OCI-LY3 (cell line): Measurements from ENCODE around the gene ZRANB1.

Experiments used
- H2AFZ ChIP-seq: fragments of 200-600, 300-600 bp; shearing (Covaris generic); 2 replicates; pipeline ENCODE4 v1.6.0; 2014; ENCODE audit warnings: antibody characterized with exemption, low read depth, low read length
- H3K27ac ChIP-seq: fragments of 200-600, 300-600 bp; sonication (generic); 2 replicates; pipeline ENCODE4 v1.5.1; 2014; ENCODE audit warnings: mild to moderate bottlenecking, low read length, moderate library complexity, mixed read lengths
- H3K27me3 ChIP-seq: fragments of 200-600, 300-600 bp; sonication (generic); 2 replicates; pipeline ENCODE4 v1.6.1; 2014; ENCODE audit warnings: low read depth, low read length, mixed read lengths
- H3K36me3 ChIP-seq: fragments of 200-600, 300-600 bp; sonication (generic); replicated peaks from 2 replicates; pipeline ENCODE3; 2014; ENCODE audit warnings: low read depth, low read length, mixed read lengths
- H3K4me1 ChIP-seq: fragments of 300-600, 200-600 bp; sonication (generic); 2 replicates; pipeline ENCODE4 v1.6.1; 2014; ENCODE audit warnings: low read length, mixed read lengths
- H3K4me2 ChIP-seq: fragments of 200-600, 300-600 bp; sonication (generic); 2 replicates; pipeline ENCODE4 v1.6.1; 2014; ENCODE audit warnings: low read length, mixed read lengths
- H3K4me3 ChIP-seq: fragments of 300-600, 200-600 bp; sonication (generic); 2 replicates; pipeline ENCODE4 v1.5.1; 2014; ENCODE audit warnings: antibody characterized with exemption, mild to moderate bottlenecking, low read length, moderate library complexity
- H3K79me2 ChIP-seq: fragments of 300-600, 200-600 bp; shearing (Covaris generic); 2 replicates; pipeline ENCODE4 v1.6.1; 2014; ENCODE audit warnings: mild to moderate bottlenecking, low read length, mixed read lengths
- H3K9ac ChIP-seq: fragments of 300-600, 200-600 bp; shearing (Covaris generic); 2 replicates; pipeline ENCODE4 v1.6.0; 2014; ENCODE audit warnings: mild to moderate bottlenecking, low read length, moderate library complexity
- H3K9me3 ChIP-seq: fragments of 200-600, 300-600 bp; shearing (Covaris generic); 2 replicates; pipeline ENCODE4 v1.6.1; 2014; ENCODE audit warnings: low read length, mixed read lengths; ENCODE audit not compliant: insufficient read depth
- H4K20me1 ChIP-seq: fragments of 200-600, 300-600 bp; sonication (generic); 2 replicates; pipeline ENCODE4 v1.6.1; 2016; ENCODE audit warnings: low read length, mixed read lengths; ENCODE audit not compliant: insufficient read depth
- EZH2phosphoT487 ChIP-seq: fragments of 200-600 bp; shearing (Covaris generic); IDR thresholded peaks from 2 replicates; pipeline ENCODE4 v1.6.1; 2018; ENCODE audit warnings: antibody characterized with exemption, mixed run types, low read depth
- TF ChIP-seq, protein P1 (sequence below): fragments of 200-600, 300-600 bp; sonication (generic); IDR thresholded peaks from 2 replicates; pipeline ENCODE4 v1.5.1; 2014; ENCODE audit warnings: antibody characterized with exemption, low read length, low read depth

The ZRANB1 gene

DNA sequence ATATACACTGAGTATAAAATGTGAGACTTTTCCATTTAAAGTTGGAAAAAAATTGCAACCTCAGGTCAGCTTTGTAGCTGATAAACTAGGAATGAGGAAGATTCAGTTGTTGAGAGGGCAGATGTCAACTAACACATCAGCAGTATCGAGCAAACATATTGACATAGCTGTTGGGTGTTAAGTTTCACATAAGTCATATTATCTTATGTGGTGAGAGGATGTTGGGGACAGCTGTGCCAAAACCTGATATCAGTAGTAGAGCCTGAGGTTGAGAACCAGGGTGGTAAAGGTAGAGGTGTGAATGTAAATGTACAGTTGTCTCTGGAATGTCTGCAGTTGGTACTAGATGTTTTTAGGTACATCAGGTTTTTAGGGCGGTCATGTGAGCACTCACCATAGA is 5.0 kb downstream of the ZRANB1 start:
- Histone ChIP-seq H3K36me3 (no peaks in the 10 kb centered on the region), H4K20me1 (peaks cover 51% of the 10 kb centered on the region)

DNA sequence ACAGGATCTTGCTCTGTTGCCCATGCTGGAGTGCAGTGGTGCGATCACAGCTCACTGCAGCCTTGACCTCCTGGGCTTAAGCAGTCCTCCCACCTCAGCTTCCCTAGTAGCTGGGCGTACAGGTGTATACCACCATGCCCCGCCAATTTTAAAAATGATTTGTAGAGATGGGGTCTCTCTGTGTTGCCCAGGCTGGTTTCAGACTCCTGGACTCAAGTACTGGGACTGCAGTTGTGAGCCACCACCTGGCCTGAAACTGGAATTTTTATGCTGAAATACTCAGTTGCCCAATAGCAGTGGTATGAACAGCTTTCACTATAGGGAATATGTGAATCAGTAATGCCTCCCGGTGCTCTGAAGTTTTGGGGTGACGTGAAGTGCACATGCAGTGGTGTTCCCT is 7.6 kb downstream of the ZRANB1 start:
- peaks cover 66% of the 10 kb centered on the region for H3K79me2 ChIP-seq
- H3K4me2 ChIP-seq: no peak overlapping the region
- H3K27me3 ChIP-seq: no peaks in the 10 kb centered on the region
- no peaks in the 10 kb centered on the region for H3K4me1 ChIP-seq
- TF ChIP-seq EZH2phosphoT487: no peak
- TF ChIP-seq, protein P1, sequence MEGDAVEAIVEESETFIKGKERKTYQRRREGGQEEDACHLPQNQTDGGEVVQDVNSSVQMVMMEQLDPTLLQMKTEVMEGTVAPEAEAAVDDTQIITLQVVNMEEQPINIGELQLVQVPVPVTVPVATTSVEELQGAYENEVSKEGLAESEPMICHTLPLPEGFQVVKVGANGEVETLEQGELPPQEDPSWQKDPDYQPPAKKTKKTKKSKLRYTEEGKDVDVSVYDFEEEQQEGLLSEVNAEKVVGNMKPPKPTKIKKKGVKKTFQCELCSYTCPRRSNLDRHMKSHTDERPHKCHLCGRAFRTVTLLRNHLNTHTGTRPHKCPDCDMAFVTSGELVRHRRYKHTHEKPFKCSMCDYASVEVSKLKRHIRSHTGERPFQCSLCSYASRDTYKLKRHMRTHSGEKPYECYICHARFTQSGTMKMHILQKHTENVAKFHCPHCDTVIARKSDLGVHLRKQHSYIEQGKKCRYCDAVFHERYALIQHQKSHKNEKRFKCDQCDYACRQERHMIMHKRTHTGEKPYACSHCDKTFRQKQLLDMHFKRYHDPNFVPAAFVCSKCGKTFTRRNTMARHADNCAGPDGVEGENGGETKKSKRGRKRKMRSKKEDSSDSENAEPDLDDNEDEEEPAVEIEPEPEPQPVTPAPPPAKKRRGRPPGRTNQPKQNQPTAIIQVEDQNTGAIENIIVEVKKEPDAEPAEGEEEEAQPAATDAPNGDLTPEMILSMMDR: no peak
- H3K4me3 ChIP-seq: no peak overlapping the region
- peaks cover 39% of the 10 kb centered on the region for H4K20me1 ChIP-seq
- no peaks in the 10 kb centered on the region for H3K36me3 ChIP-seq
- H2AFZ ChIP-seq: no peak overlapping the region
- no peak overlapping the region for H3K27ac ChIP-seq
- no peaks in the 10 kb centered on the region for H3K9me3 ChIP-seq
- H3K9ac ChIP-seq: no peak overlapping the region

More for the DNA sequence above, 5.0 kb downstream of the ZRANB1 start:
- no peaks in the 10 kb centered on the region for H3K4me1 ChIP-seq
- H3K27me3 ChIP-seq: no peaks in the 10 kb centered on the region
- peaks cover 77% of the 10 kb centered on the region for H3K79me2 ChIP-seq
- H3K9me3 ChIP-seq: no peaks in the 10 kb centered on the region
- no peak overlapping the region for H2AFZ ChIP-seq
- no peak overlapping the region for H3K4me3 ChIP-seq
- H3K4me2 ChIP-seq: no peak overlapping the region
- H3K27ac ChIP-seq: no peak overlapping the region
- H3K9ac ChIP-seq: no peak overlapping the region
- TF ChIP-seq, protein P1: no peak
- no peak for TF ChIP-seq EZH2phosphoT487

DNA sequence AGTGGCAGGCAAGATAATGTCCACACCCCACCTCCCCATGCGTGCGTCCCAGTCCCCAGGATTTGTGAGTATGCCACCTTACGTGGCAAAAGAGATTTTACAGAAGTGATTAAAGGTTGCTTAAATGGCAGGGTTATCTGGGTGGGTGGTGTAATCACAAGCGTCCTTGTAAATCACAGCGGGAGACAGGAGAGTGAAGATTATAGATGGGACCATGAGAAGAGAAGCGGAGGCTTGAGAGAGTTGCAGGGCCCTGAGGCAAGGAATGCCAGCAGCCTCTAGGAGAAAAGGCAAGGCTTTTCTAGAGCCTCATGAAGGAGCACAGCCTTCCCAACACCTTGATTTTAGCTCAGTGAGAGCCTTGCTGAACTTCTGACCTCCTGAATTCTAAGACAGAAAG is 10.2 kb downstream of the ZRANB1 start:
- no peaks in the 10 kb centered on the region for H3K27me3 ChIP-seq
- H3K4me3 ChIP-seq: no peak overlapping the region
- H4K20me1 ChIP-seq: peaks cover 26% of the 10 kb centered on the region
- no peaks in the 10 kb centered on the region for H3K9me3 ChIP-seq
- H3K79me2 ChIP-seq: peaks cover 59% of the 10 kb centered on the region
- no peaks in the 10 kb centered on the region for H3K4me1 ChIP-seq
- TF ChIP-seq EZH2phosphoT487: no peak
- TF ChIP-seq, protein P1: no peak
- H3K27ac ChIP-seq: no peak overlapping the region
- H3K4me2 ChIP-seq: no peak overlapping the region
- no peak overlapping the region for H3K9ac ChIP-seq
- no peaks in the 10 kb centered on the region for H3K36me3 ChIP-seq
- no peak overlapping the region for H2AFZ ChIP-seq

DNA sequence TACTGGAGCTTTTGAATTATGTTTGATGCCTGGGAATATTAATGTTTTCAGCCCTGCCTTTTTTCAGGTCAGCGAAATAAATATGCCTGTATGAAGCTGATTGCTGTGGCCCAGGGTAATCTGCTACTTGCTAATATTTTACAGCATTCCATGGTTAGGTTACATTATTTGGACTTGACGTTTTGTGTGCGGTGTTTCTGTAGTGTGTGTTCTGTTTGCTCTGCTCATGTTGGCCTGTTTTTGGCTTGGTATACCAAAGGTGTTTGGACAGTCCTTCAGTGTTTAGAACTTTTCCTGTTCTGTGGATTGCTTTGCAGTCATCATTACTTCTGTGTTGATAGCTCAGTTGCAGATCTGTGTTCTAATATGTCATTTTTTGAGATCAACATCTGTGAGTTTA is 11.5 kb downstream of the ZRANB1 start:
- H3K9me3 ChIP-seq: no peaks in the 10 kb centered on the region
- H4K20me1 ChIP-seq: peaks cover 22% of the 10 kb centered on the region
- no peak overlapping the region for H3K27ac ChIP-seq
- H3K4me2 ChIP-seq: no peak overlapping the region
- H3K36me3 ChIP-seq: no peaks in the 10 kb centered on the region
- no peaks in the 10 kb centered on the region for H3K27me3 ChIP-seq
- H3K9ac ChIP-seq: no peak overlapping the region
- no peaks in the 10 kb centered on the region for H3K4me1 ChIP-seq
- no peak overlapping the region for H2AFZ ChIP-seq
- H3K4me3 ChIP-seq: no peak overlapping the region
- peaks cover 57% of the 10 kb centered on the region for H3K79me2 ChIP-seq
- TF ChIP-seq, protein P1: no peak
- TF ChIP-seq EZH2phosphoT487: no peak
